ENCODE data around the gene C2CD5. TPM values are rescaled to one million over a fixed set of nuclear protein-coding genes. Genes with fewer than 3 reads are reported as not detected.

C2CD5 gene
- total RNA-seq, 1 donor from 2014 or later: 115 TPM

GRCh38 chr12:22529281-22530060, 14.9 kb downstream of the C2CD5 start:
- H3K4me1 Mint-ChIP-seq (ENCODE audit: low read depth): peaks cover 4% of the 10 kb centered on the region
- TF ChIP-seq CTCF (IDR thresholded peaks at IDR 0.05; ENCODE audit: unreplicated experiment): peak; percentile 75
- H3K4me3 Mint-ChIP-seq (ENCODE audit: low read depth): no peak overlapping the region
- DNase-seq (ENCODE audit: low spot score, unreplicated experiment): no peak
- peaks cover 34% of the 10 kb centered on the region for H3K36me3 Mint-ChIP-seq (ENCODE audit: insufficient read depth)
- peaks cover 12% of the 10 kb centered on the region for H3K9me3 Mint-ChIP-seq (ENCODE audit: low read depth)
- peak overlapping the region; percentile 29 for H3K27ac Mint-ChIP-seq
- H3K27me3 Mint-ChIP-seq: no peaks in the 10 kb centered on the region

GRCh38 chr12:22527999-22528398, 16.3 kb downstream of the C2CD5 start:
- H3K27ac Mint-ChIP-seq: no peak overlapping the region
- peaks cover 12% of the 10 kb centered on the region for H3K9me3 Mint-ChIP-seq (ENCODE audit: low read depth)
- H3K36me3 Mint-ChIP-seq (ENCODE audit: insufficient read depth): peaks cover 32% of the 10 kb centered on the region
- no peaks in the 10 kb centered on the region for H3K27me3 Mint-ChIP-seq
- no peak for DNase-seq (ENCODE audit: low spot score, unreplicated experiment)
- H3K4me3 Mint-ChIP-seq (ENCODE audit: low read depth): no peak overlapping the region
- peaks cover 4% of the 10 kb centered on the region for H3K4me1 Mint-ChIP-seq (ENCODE audit: low read depth)
- no peak for TF ChIP-seq CTCF (IDR thresholded peaks at IDR 0.05; ENCODE audit: unreplicated experiment)

DNA sequence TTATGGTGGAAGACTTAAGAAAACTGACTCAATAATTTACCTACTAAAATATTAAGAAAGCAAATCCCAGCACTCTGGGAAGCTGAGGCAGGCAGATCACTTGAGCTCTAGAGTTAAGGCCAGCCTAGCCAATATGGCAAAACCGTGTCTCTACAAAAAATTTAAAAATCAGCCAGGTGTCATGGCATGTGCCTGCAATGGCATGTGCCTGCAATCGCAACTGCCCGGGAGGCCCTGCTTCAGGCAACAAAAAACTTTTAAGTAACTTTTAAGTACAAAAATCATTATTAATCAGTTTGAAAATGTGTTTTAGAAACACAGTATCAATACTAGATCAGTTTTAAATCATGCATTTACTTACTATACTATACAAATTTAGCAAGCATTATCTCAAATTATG, 17.5 kb downstream of the C2CD5 start:
- Mint-ChIP-seq H3K27me3 (no peaks in the 10 kb centered on the region), H3K4me3 (ENCODE audit: low read depth) (no peak overlapping the region), H3K4me1 (ENCODE audit: low read depth) (peaks cover 2% of the 10 kb centered on the region), H3K36me3 (ENCODE audit: insufficient read depth) (peaks cover 27% of the 10 kb centered on the region), H3K27ac (no peak overlapping the region), H3K9me3 (ENCODE audit: low read depth) (peaks cover 9% of the 10 kb centered on the region)
- TF ChIP-seq CTCF (IDR thresholded peaks at IDR 0.05; ENCODE audit: unreplicated experiment): no peak
- no peak for DNase-seq (ENCODE audit: low spot score, unreplicated experiment)

DNA sequence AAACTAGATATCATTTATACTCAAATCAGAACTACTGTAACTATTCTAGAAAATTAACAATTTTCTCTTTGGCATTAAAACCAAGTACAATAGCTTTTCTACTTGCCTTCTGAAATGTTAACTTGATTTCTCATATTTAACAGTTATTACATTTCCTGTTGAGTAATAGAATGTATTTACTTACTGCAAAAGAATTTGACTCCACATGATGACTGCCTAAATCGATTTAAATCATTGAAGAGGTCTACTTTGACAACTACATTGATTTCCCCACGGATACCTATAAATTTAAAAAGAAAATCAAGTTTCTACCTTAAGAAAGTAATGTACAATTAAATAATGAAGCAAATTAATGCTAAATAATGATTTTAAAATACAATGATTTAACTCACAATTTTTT, 18.9 kb downstream of the C2CD5 start:
- Mint-ChIP-seq H3K9me3 (ENCODE audit: low read depth) (no peaks in the 10 kb centered on the region), H3K4me1 (ENCODE audit: low read depth) (peaks cover 7% of the 10 kb centered on the region), H3K36me3 (ENCODE audit: insufficient read depth) (peaks cover 18% of the 10 kb centered on the region), H3K4me3 (ENCODE audit: low read depth) (no peak overlapping the region), H3K27me3 (no peaks in the 10 kb centered on the region), H3K27ac (no peak overlapping the region)
- DNase-seq (ENCODE audit: low spot score, unreplicated experiment): no peak
- TF ChIP-seq CTCF (IDR thresholded peaks at IDR 0.05; ENCODE audit: unreplicated experiment): no peak

DNA sequence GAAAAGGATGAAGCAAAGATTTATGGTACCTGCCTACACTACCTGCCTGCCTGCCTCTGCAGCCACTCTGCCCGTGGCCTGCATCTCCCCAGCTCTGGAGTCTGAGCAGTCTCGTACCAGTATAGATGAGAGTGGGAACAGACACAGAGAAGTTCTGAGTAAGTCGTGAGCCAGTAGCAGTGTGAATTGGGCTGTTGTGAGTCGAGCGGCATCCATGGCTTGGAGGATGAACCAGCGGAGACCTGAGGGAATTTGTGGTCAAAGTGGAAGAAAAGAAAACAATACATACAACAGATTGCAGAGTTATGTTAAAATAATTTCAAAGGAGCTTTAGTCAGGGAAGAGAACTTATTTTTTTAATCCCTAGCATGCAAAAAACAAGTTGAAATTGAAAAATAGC, 25.3 kb downstream of the C2CD5 start:
- Mint-ChIP-seq H3K4me1 (ENCODE audit: low read depth) (peaks cover 7% of the 10 kb centered on the region), H3K27ac (peak overlapping the region; percentile 60), H3K27me3 (no peaks in the 10 kb centered on the region), H3K9me3 (ENCODE audit: low read depth) (no peaks in the 10 kb centered on the region), H3K4me3 (ENCODE audit: low read depth) (no peak overlapping the region), H3K36me3 (ENCODE audit: insufficient read depth) (peaks cover 18% of the 10 kb centered on the region)
- DNase-seq (ENCODE audit: low spot score, unreplicated experiment): no peak
- no peak for TF ChIP-seq CTCF (IDR thresholded peaks at IDR 0.05; ENCODE audit: unreplicated experiment)

All from progenitor cell of endocrine pancreas (in vitro differentiated cells).